HTR-8/SVneo (cell line): Measurements from ENCODE around the gene CDH4.

Source experiments
- DNase-seq: peaks from one replicate; pipeline ENCODE4 v3.0.0; 2011; ENCODE audit warnings: low spot score, mixed read lengths; ENCODE audit not compliant: insufficient read length
- FAIRE-seq: peaks from 2 replicates; lab custom pipeline; 2011; peaks lifted over from hg19 to GRCh38; lab: Jason Lieb, UNC

Gene CDH4

DNA sequence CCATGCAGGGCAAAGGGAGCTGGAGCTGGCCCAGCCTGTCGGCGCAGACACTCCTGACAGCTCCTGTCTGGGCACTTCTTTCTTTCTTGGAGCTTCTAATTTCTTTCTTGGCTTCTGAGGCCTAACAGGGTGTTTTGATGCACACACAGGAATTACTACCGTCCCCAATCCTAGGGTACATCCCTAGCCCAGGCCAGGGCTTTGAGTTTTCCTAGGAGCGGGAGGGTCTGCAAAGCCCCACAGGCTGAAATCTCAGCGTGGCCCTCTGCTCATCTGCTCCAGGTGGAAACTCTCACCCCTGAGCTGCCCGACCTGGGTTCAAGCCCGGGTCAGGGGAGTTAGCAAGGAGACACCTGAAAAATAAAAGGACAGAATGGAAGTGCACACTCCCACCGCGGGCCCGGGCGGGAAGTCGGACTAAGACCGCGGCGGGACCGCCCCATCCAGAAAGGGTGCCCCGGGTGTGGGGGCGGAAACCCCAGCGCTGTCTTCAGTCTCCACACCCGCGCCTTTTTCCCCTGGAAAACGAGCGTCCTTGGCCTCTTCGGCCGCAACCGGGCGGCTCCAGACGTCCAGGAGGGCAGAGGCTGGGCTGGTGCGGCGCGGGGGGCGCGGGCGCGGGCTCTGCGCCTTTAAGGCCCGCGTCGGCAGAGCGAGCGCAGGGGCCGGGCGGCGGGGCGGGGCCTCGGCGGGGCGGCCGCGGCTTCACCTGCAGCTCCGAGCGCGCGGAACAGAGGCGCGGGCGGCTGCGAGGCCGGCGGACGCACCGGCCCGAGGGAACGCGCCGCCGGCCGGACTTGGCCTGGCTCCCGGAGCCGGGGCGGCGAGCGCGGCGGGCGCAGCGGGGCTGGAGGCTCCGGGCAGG lies at the start of gene CDH4:
Gene CDH4, plus strand, starts transcription at position 733 of the 865 bp plus-strand sequence.
- FAIRE-seq (peak; percentile 52), DNase-seq (peak; percentile 60)

DNA sequence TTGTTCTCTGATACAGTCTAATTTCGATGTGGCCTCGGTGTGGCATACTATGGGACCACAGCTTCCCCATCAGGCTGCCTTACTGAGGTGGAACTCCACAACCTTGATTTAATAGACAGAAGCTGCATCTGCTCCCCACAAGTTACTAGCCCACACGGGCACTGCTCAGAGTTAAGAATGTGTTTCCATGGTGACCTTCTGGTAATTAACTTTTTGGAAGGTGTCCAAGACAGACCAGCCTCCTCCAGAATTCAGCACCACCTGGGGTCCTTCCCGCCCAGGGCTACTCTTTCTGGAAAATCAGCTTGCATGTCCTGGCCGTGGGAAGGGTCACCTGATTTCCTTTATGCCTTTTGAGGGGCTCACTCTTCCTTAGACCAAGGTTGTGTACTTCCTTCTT lies 48.7 kb upstream of the CDH4 start:
- no peak for FAIRE-seq

GRCh38 chr20:61204206-61204605 lies 47.9 kb upstream of the CDH4 start:
- FAIRE-seq: no peak
- DNase-seq: no peak

More for the DNA sequence above, 48.7 kb upstream of the CDH4 start:
- no peak for DNase-seq

DNA sequence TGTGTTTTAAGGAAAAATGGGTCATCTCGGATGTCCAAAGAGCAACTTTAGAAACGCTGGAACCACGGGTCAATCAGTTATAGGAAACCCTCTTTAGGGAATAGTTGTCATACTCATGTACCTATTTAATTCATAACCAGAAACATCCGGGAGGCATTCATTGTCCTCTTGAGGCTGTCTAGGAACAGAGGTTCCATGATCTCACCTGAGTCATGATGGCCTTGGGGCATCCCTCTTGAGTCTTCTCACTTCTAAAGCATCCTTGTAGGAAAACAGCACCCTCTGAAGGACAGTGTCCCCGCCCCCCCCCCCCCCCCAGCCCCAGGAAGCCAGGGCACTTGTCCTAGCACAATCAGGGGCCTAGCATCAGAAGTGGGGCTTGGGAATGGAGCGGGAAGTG lies 46.3 kb upstream of the CDH4 start:
- DNase-seq (no peak), FAIRE-seq (no peak)

DNA sequence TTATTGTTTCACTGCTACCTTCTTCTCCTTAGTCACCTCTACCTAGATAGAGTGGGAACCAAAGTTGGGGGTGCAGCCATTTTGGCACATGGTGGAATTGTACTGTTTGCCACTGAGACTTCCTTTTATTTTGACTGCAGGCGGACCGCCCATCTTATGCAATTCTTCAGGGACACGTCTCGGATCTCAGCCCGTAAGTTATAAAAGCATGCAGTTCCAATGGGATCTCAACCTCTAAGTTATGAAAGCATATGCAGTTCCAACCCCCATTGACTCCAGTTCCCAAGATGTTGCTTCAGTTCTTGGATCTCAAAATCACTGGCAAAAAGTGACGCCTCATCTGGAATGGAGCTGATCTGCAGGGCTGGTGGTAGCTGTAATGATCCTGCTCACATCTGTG lies 41.2 kb upstream of the CDH4 start:
- FAIRE-seq (peak; percentile 52), DNase-seq (no peak)

DNA sequence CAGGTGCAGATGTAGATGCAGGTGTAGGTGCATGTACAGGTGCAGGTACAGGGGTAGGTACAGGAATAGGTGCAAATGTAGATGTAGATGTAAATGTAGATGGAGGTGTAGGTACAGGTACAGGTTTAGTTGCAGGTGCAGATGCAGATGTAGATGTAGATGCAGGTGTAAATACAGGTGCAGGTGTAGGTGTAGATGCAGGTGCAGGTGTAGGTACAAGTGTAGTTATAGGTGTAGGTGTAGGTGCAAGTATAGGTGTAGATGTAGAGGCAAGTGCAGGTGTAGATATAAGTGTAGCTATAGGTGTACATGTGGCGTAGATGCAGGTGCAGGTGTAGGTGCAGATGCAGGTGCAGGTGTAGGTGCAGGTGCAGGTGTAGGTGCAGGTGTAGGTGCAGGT lies 34.2 kb upstream of the CDH4 start:
- DNase-seq (no peak), FAIRE-seq (no peak)

GRCh38 chr20:61219021-61219431 lies 33.0 kb upstream of the CDH4 start:
- peak; percentile 72 for FAIRE-seq

GRCh38 chr20:61220131-61220530 lies 31.9 kb upstream of the CDH4 start:
- DNase-seq: no peak
- FAIRE-seq: peak; percentile 86

More at GRCh38 chr20:61219021-61219431, 33.0 kb upstream of the CDH4 start:
- DNase-seq: no peak

DNA sequence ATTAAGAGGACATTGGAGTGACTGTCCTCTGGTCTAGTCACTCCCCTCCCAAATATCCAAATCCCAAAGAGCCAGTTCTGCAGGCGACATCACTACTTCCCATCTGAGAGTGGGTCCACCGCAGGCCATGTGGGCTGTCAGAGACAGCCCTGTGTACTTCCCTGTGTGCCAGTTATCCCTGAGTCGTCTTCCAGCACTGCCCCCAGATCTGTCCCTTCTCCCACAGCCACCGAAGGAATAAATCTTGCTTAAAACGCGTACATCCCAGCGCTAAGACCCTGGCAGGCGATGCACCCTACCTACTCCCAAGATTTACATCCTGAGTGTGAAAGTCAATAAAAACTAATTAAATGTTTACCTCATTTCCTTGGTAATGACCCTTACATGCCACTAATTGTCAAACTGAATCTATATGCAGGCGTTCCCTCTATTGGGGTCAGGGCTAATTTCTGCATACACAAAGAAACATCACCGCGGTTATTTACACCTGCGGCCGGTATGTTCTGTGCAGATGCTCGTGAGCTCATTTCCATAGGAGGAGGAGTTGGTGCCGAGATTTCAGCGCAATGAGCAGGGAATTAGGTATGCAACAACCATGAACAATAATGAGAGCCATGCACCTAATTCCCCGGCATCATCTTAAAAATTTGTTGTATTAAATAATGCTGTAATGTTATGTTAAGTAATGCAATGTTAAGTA lies 31.3 kb upstream of the CDH4 start:
- DNase-seq (no peak), FAIRE-seq (peak; percentile 88)

GRCh38 chr20:61222699-61223098 lies 29.4 kb upstream of the CDH4 start:
- DNase-seq (no peak), FAIRE-seq (no peak)

GRCh38 chr20:61223121-61223520 lies 28.9 kb upstream of the CDH4 start:
- FAIRE-seq (no peak), DNase-seq (no peak)

DNA sequence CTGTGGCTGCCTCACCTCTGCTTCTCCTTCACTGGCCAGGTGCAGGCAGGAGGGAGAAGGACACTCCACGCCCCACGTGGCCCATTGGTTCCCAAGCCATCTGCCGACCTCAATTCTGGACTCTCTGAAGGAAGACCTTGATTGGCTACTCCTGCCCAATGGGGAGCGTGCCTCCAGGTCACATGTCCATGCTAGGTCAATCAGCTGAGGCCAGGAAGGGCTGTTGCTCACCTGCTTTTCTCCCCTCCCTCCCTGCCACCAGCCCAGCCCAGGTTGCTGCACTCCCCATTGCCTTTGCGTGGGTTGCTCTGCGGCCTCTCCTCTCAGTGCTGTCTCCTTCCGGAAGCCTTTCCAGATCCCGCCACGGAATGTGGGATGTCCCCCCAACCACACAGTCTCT lies 21.9 kb upstream of the CDH4 start:
- FAIRE-seq (peak; percentile 57), DNase-seq (no peak)

- DNase-seq: no peak
- peak; percentile 99 for FAIRE-seq
These were observed 18.5 kb upstream of the CDH4 start for GRCh38 chr20:61233590-61233989.

GRCh38 chr20:61234224-61234890 lies 17.7 kb upstream of the CDH4 start:
- no peak for DNase-seq
- FAIRE-seq: peak; percentile 38

- no peak for FAIRE-seq
These were observed 15.3 kb upstream of the CDH4 start for GRCh38 chr20:61236713-61237112.

DNA sequence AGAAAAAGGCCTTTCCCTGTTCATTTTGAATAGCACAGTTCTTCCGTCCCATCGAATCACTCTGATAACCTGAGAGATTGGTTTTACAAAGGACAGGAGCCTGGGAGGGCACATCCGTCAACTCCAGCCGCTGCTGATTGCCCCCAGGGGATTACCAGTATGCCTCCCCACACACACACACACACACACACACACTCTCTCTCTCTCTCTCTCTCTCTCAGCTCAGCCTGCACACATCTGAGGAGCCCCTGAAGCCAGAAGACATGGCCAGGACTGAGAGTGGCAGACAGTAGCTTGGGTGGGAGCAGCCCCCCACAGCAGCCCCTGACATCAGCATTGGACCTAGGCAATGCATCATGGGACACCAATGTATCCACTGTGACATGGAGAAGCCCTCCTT lies 13.2 kb upstream of the CDH4 start:
- FAIRE-seq (no peak), DNase-seq (no peak)

More at GRCh38 chr20:61236713-61237112, 15.3 kb upstream of the CDH4 start:
- no peak for DNase-seq

- DNase-seq (no peak), FAIRE-seq (peak; percentile 49)
These were observed 11.2 kb upstream of the CDH4 start for GRCh38 chr20:61240814-61241213.

DNA sequence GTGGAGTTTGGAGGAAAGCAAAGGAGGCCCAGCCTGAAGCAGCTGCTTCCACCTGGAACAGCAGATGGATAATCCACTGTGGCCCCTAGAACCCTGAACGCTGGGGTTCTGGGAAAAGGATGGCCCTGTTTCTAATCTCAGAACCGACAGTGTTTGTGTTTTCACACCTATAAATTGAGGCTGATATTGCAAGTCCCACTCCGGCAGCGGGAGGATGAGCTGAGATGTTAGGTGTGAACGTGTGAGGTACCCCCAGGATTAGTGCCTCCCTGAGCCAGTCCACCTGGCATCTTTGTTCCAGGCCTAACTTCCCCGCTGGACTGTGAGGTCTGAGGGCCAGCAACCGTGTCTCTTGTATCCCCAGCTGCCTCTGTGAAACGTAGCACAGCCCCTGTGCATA lies 7.8 kb upstream of the CDH4 start:
- FAIRE-seq (peak; percentile 9), DNase-seq (no peak)

- DNase-seq: no peak
- FAIRE-seq: no peak
These were observed 5.8 kb upstream of the CDH4 start for GRCh38 chr20:61246269-61246668.

- FAIRE-seq (peak; percentile 80), DNase-seq (no peak)
These were observed 2.4 kb upstream of the CDH4 start for GRCh38 chr20:61249626-61250025.
